PFSK-1 (cell line): Measurements from ENCODE around the gene RPS6KA3.

Experiments used
- FOXP2 ChIP-seq: optimal IDR thresholded peaks from 2 replicates; pipeline ENCODE3; 2011; ENCODE audit warnings: borderline replicate concordance, control low read depth, inconsistent platforms; ENCODE audit not compliant: insufficient read depth; ENCODE audit errors: extremely low read length, extremely low read depth
- POLR2AphosphoS5 ChIP-seq: IDR thresholded peaks from 2 replicates; pipeline ENCODE4 v1.6.1; 2012; ENCODE audit warnings: low read depth, mild to moderate bottlenecking, control low read depth, low read length, moderate library complexity
- REST ChIP-seq, 2 experiments: IDR thresholded peaks; 2 replicates each; pipeline versions ENCODE4 v1.6.1 to v1.8.0; 2011 to 2012; ENCODE audit warnings: low read depth in 2 of 2, low read length in 2 of 2, control low read depth in 1 of 2, inconsistent platforms in 1 of 2, mild to moderate bottlenecking in 1 of 2, moderate library complexity in 1 of 2; ENCODE audit not compliant: insufficient read depth in 1 of 2
- SIN3A ChIP-seq: IDR thresholded peaks from 2 replicates; pipeline ENCODE4 v1.6.1; 2012; ENCODE audit warnings: mild to moderate bottlenecking, low read length, moderate library complexity, borderline replicate concordance; ENCODE audit not compliant: insufficient read depth
- TAF1 ChIP-seq: IDR thresholded peaks from 2 replicates; pipeline ENCODE4 v1.6.1; 2012; ENCODE audit warnings: low read length, control low read depth, borderline replicate concordance; ENCODE audit not compliant: insufficient read depth

Gene RPS6KA3

GRCh38 chrX:20267931-20268701, 1.4 kb upstream of the RPS6KA3 start:
- TF ChIP-seq TAF1 (no peak), FOXP2 (no peak)

- TF ChIP-seq TAF1 (no peak), POLR2AphosphoS5 (no peak), REST (IDR thresholded peaks at IDR 0.05; ENCODE audit: insufficient read depth in 1 of 2, low read depth in 2 of 2, low read length in 2 of 2) (no peak), SIN3A (no peak), FOXP2 (no peak)
Observed at GRCh38 chrX:20267607-20267930, 860 bp upstream of the RPS6KA3 start.

DNA sequence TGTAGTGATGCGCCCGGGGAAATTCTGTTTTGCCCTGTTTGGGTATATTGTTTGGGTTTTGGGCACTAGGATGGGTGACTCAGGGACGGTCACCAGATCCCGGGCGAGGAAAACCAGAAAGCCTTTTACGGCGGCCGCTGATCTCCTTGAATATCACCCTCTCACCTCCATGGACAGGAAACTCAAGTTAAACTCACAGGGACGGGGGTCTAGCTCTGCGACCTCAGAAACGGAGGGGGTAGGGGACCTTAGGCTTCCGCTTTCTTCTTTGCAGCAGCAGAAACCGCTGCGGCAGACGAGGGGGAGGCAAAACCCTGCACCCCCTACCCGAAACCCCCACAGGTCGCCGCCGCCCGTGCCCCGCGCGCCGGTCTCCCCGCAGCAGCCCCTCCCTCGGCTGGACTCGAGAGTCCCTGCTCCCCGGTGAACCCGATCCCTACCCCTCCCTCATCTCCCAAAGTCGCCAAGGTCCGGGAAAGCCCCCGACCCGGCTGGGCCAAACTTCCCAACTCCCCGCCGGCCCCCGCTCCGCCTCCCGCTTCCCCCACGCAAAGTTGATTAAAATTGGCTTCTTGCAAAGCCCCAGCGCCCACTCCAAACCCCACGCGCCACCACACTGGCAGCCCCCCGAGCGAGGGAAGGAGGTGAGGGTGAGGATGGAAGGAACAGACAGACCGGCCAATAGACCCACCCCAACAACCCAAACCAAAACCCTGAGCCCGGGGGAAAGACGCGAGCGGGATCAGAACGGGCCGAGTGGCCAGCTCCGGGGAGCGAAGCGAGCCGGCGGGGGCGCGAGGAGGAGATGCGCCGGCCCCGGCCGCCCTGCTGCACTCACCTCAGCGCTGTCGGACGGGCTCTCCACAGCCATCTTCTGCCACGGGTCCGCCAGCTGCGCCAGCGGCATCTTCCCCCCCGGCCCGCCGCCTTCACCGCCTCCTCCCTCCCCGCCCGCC, 705 bp downstream of the RPS6KA3 start:
- TF ChIP-seq SIN3A, result no peak
- no peak for TF ChIP-seq FOXP2
- TF ChIP-seq POLR2AphosphoS5, result no peak

GRCh38 chrX:20265221-20265725, 1.4 kb downstream of the RPS6KA3 start:
- TF ChIP-seq POLR2AphosphoS5 (no peak), SIN3A (no peak), TAF1 (no peak), REST (IDR thresholded peaks at IDR 0.05; ENCODE audit: insufficient read depth in 1 of 2, low read depth in 2 of 2, low read length in 2 of 2) (no peak)

GRCh38 chrX:20263474-20263873, 3.2 kb downstream of the RPS6KA3 start:
- TF ChIP-seq TAF1 (no peak), REST (IDR thresholded peaks at IDR 0.05; ENCODE audit: insufficient read depth in 1 of 2, low read depth in 2 of 2, low read length in 2 of 2) (no peak), FOXP2 (no peak), POLR2AphosphoS5 (no peak), SIN3A (no peak)

DNA sequence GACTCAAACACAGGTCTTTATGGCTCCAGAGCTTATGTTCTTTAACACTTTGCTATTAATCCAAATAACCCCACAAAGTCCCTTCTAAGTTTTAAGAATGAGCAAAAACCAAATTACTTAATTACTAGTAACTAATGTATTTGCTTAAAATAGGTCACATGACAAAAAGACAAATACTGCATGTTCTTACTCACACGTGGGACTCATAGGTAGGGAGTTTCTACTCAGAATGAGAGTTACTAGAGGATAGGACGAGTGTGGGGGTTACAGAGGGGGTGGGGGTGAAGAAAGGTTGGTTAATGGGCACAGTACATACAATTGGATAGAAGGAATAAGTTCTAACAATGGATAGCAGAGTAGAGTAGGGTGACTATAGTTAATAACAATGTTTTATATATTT, 5.8 kb downstream of the RPS6KA3 start:
- TF ChIP-seq FOXP2 (no peak), SIN3A (no peak), TAF1 (no peak), POLR2AphosphoS5 (no peak), REST (IDR thresholded peaks at IDR 0.05; ENCODE audit: insufficient read depth in 1 of 2, low read depth in 2 of 2, low read length in 2 of 2) (no peak)
